ENCODE measurements around the gene SFXN5.
A peak's percentile ranks its signal among the peaks of the same experiment; 100 is the strongest.

SFXN5 gene

GRCh38 chr2:72993147-72993932 is 78.2 kb downstream of the SFXN5 start:
- DNase-seq: peak; percentile 50

GRCh38 chr2:72992734-72993102 is 78.8 kb downstream of the SFXN5 start:
- no peak for DNase-seq

GRCh38 chr2:72991980-72992733 is 79.4 kb downstream of the SFXN5 start:
- DNase-seq: no peak

- no peak for DNase-seq
Measured at GRCh38 chr2:72991439-72991725, 80.1 kb downstream of the SFXN5 start.

- DNase-seq: no peak
Measured at GRCh38 chr2:72990695-72991438, 80.6 kb downstream of the SFXN5 start.

- no peak for DNase-seq
Measured at GRCh38 chr2:72989770-72990556, 81.5 kb downstream of the SFXN5 start.

GRCh38 chr2:72988726-72989273 is 82.7 kb downstream of the SFXN5 start:
- DNase-seq: no peak

GRCh38 chr2:72988041-72988440 is 83.5 kb downstream of the SFXN5 start:
- DNase-seq: no peak

- DNase-seq: no peak
Measured at GRCh38 chr2:72985891-72986683, 85.4 kb downstream of the SFXN5 start.

GRCh38 chr2:72985136-72985535 is 86.4 kb downstream of the SFXN5 start:
- no peak for DNase-seq

GRCh38 chr2:72984172-72984671 is 87.3 kb downstream of the SFXN5 start:
- no peak for DNase-seq

GRCh38 chr2:72983500-72984161 is 87.9 kb downstream of the SFXN5 start:
- no peak for DNase-seq

GRCh38 chr2:72982781-72983499 is 88.6 kb downstream of the SFXN5 start:
- no peak for DNase-seq

- no peak for DNase-seq
Measured at GRCh38 chr2:72982219-72982618, 89.3 kb downstream of the SFXN5 start.

- DNase-seq: no peak
Measured at GRCh38 chr2:72981536-72981935, 90.0 kb downstream of the SFXN5 start.

- DNase-seq: peak; percentile 21
Measured at GRCh38 chr2:72980535-72981217, 90.8 kb downstream of the SFXN5 start.

GRCh38 chr2:72979896-72980295 is 91.6 kb downstream of the SFXN5 start:
- DNase-seq: no peak

- DNase-seq: no peak
Measured at GRCh38 chr2:72975017-72975416, 96.5 kb downstream of the SFXN5 start.

GRCh38 chr2:72974436-72974754 is 97.1 kb downstream of the SFXN5 start:
- DNase-seq: no peak
